ENCODE data around the gene ME3.
A peak's percentile ranks its signal among the peaks of the same experiment; 100 is the strongest.

The ME3 gene

GRCh38 chr11:86673055-86673843, 833 bp upstream of the ME3 start:
- Histone ChIP-seq H3K9me3 (ENCODE audit: insufficient read depth, low read length) (no peaks in the 10 kb centered on the region), H3K4me1 (ENCODE audit: insufficient read depth, insufficient read length) (peaks cover 2% of the 10 kb centered on the region), H3K4me3 (ENCODE audit: insufficient read length, low read depth) (no peak overlapping the region), H3K9ac (ENCODE audit: insufficient read length, low read depth) (no peak overlapping the region), H3K27me3 (ENCODE audit: insufficient read depth, insufficient read length) (peaks cover 72% of the 10 kb centered on the region), H3K36me3 (ENCODE audit: insufficient read depth, insufficient read length, low read length) (no peaks in the 10 kb centered on the region)
- DNase-seq (ENCODE audit: low read depth, low spot score) = no peak
- TF ChIP-seq ZNF274 (IDR thresholded peaks at IDR 0.05; ENCODE audit: low read depth, low read length) = no peak
- no peak for TF ChIP-seq YY1 (IDR thresholded peaks at IDR 0.05; ENCODE audit: insufficient read depth, insufficient read length)
- TF ChIP-seq SUZ12 (IDR thresholded peaks at IDR 0.05; ENCODE audit: extremely low read depth, insufficient read depth, insufficient read length) = no peak

- TF ChIP-seq SUZ12 (IDR thresholded peaks at IDR 0.05; ENCODE audit: extremely low read depth, insufficient read depth, insufficient read length) (no peak), ZNF274 (IDR thresholded peaks at IDR 0.05; ENCODE audit: low read depth, low read length) (no peak), YY1 (IDR thresholded peaks at IDR 0.05; ENCODE audit: insufficient read depth, insufficient read length) (no peak)
- Histone ChIP-seq H3K27me3 (ENCODE audit: insufficient read depth, insufficient read length) (peaks cover 66% of the 10 kb centered on the region), H3K9ac (ENCODE audit: insufficient read length, low read depth) (peak overlapping the region; percentile 61), H3K9me3 (ENCODE audit: insufficient read depth, low read length) (no peaks in the 10 kb centered on the region), H3K4me3 (ENCODE audit: insufficient read length, low read depth) (peak overlapping the region; percentile 53), H3K36me3 (ENCODE audit: insufficient read depth, insufficient read length, low read length) (no peaks in the 10 kb centered on the region), H3K4me1 (ENCODE audit: insufficient read depth, insufficient read length) (no peaks in the 10 kb centered on the region)
- no peak for DNase-seq (ENCODE audit: low read depth, low spot score)
Observed at GRCh38 chr11:86671531-86672006, 847 bp downstream of the ME3 start.

- Histone ChIP-seq H3K27me3 (ENCODE audit: insufficient read depth, insufficient read length) (peaks cover 66% of the 10 kb centered on the region), H3K4me3 (ENCODE audit: insufficient read length, low read depth) (no peak overlapping the region), H3K4me1 (ENCODE audit: insufficient read depth, insufficient read length) (no peaks in the 10 kb centered on the region), H3K9ac (ENCODE audit: insufficient read length, low read depth) (no peak overlapping the region), H3K36me3 (ENCODE audit: insufficient read depth, insufficient read length, low read length) (no peaks in the 10 kb centered on the region), H3K9me3 (ENCODE audit: insufficient read depth, low read length) (no peaks in the 10 kb centered on the region)
- no peak for TF ChIP-seq ZNF274 (IDR thresholded peaks at IDR 0.05; ENCODE audit: low read depth, low read length)
- no peak for TF ChIP-seq YY1 (IDR thresholded peaks at IDR 0.05; ENCODE audit: insufficient read depth, insufficient read length)
- TF ChIP-seq SUZ12 (IDR thresholded peaks at IDR 0.05; ENCODE audit: extremely low read depth, insufficient read depth, insufficient read length) = no peak
- DNase-seq (ENCODE audit: low read depth, low spot score) = no peak
Observed at GRCh38 chr11:86670911-86671310, 1.5 kb downstream of the ME3 start.

GRCh38 chr11:86670181-86670580, 2.2 kb downstream of the ME3 start:
- H3K9me3 ChIP-seq (ENCODE audit: insufficient read depth, low read length) = no peaks in the 10 kb centered on the region
- no peaks in the 10 kb centered on the region for H3K4me1 ChIP-seq (ENCODE audit: insufficient read depth, insufficient read length)
- H3K9ac ChIP-seq (ENCODE audit: insufficient read length, low read depth) = no peak overlapping the region
- no peaks in the 10 kb centered on the region for H3K36me3 ChIP-seq (ENCODE audit: insufficient read depth, insufficient read length, low read length)
- no peak for DNase-seq (ENCODE audit: low read depth, low spot score)
- H3K27me3 ChIP-seq (ENCODE audit: insufficient read depth, insufficient read length) = peaks cover 65% of the 10 kb centered on the region
- TF ChIP-seq ZNF274 (IDR thresholded peaks at IDR 0.05; ENCODE audit: low read depth, low read length) (no peak), YY1 (IDR thresholded peaks at IDR 0.05; ENCODE audit: insufficient read depth, insufficient read length) (no peak), SUZ12 (IDR thresholded peaks at IDR 0.05; ENCODE audit: extremely low read depth, insufficient read depth, insufficient read length) (no peak)
- no peak overlapping the region for H3K4me3 ChIP-seq (ENCODE audit: insufficient read length, low read depth)

- Histone ChIP-seq H3K36me3 (ENCODE audit: insufficient read depth, insufficient read length, low read length) (no peaks in the 10 kb centered on the region), H3K9ac (ENCODE audit: insufficient read length, low read depth) (no peak overlapping the region), H3K4me1 (ENCODE audit: insufficient read depth, insufficient read length) (no peaks in the 10 kb centered on the region), H3K27me3 (ENCODE audit: insufficient read depth, insufficient read length) (peaks cover 57% of the 10 kb centered on the region), H3K9me3 (ENCODE audit: insufficient read depth, low read length) (no peaks in the 10 kb centered on the region), H3K4me3 (ENCODE audit: insufficient read length, low read depth) (no peak overlapping the region)
- DNase-seq (ENCODE audit: low read depth, low spot score) = no peak
- no peak for TF ChIP-seq SUZ12 (IDR thresholded peaks at IDR 0.05; ENCODE audit: extremely low read depth, insufficient read depth, insufficient read length)
- TF ChIP-seq YY1 (IDR thresholded peaks at IDR 0.05; ENCODE audit: insufficient read depth, insufficient read length) = no peak
- no peak for TF ChIP-seq ZNF274 (IDR thresholded peaks at IDR 0.05; ENCODE audit: low read depth, low read length)
Observed at GRCh38 chr11:86669424-86669823, 3.0 kb downstream of the ME3 start.

- H3K9me3 ChIP-seq (ENCODE audit: insufficient read depth, low read length) = no peaks in the 10 kb centered on the region
- no peak for TF ChIP-seq ZNF274 (IDR thresholded peaks at IDR 0.05; ENCODE audit: low read depth, low read length)
- TF ChIP-seq YY1 (IDR thresholded peaks at IDR 0.05; ENCODE audit: insufficient read depth, insufficient read length) = no peak
- no peak for TF ChIP-seq SUZ12 (IDR thresholded peaks at IDR 0.05; ENCODE audit: extremely low read depth, insufficient read depth, insufficient read length)
- H3K4me1 ChIP-seq (ENCODE audit: insufficient read depth, insufficient read length) = no peaks in the 10 kb centered on the region
- H3K27me3 ChIP-seq (ENCODE audit: insufficient read depth, insufficient read length) = peaks cover 52% of the 10 kb centered on the region
- H3K9ac ChIP-seq (ENCODE audit: insufficient read length, low read depth) = no peak overlapping the region
- H3K4me3 ChIP-seq (ENCODE audit: insufficient read length, low read depth) = no peak overlapping the region
- H3K36me3 ChIP-seq (ENCODE audit: insufficient read depth, insufficient read length, low read length) = no peaks in the 10 kb centered on the region
- no peak for DNase-seq (ENCODE audit: low read depth, low spot score)
Observed at GRCh38 chr11:86668929-86669328, 3.5 kb downstream of the ME3 start.

GRCh38 chr11:86666193-86666592, 6.2 kb downstream of the ME3 start:
- Histone ChIP-seq H3K36me3 (ENCODE audit: insufficient read depth, insufficient read length, low read length) (no peaks in the 10 kb centered on the region), H3K4me3 (ENCODE audit: insufficient read length, low read depth) (no peak overlapping the region), H3K9ac (ENCODE audit: insufficient read length, low read depth) (no peak overlapping the region), H3K4me1 (ENCODE audit: insufficient read depth, insufficient read length) (no peaks in the 10 kb centered on the region), H3K27me3 (ENCODE audit: insufficient read depth, insufficient read length) (peaks cover 25% of the 10 kb centered on the region), H3K9me3 (ENCODE audit: insufficient read depth, low read length) (no peaks in the 10 kb centered on the region)
- TF ChIP-seq SUZ12 (IDR thresholded peaks at IDR 0.05; ENCODE audit: extremely low read depth, insufficient read depth, insufficient read length) (no peak), ZNF274 (IDR thresholded peaks at IDR 0.05; ENCODE audit: low read depth, low read length) (no peak), YY1 (IDR thresholded peaks at IDR 0.05; ENCODE audit: insufficient read depth, insufficient read length) (no peak)
- DNase-seq (ENCODE audit: low read depth, low spot score) = no peak
